Islet of Langerhans (tissue), 1 donor: ENCODE measurements around the gene DNASE1L2.

Experiments
- FAIRE-seq: peaks from one replicate; lab custom pipeline; 2011; peaks lifted over from hg19 to GRCh38; lab: Jason Lieb, UNC

The DNASE1L2 gene

DNA sequence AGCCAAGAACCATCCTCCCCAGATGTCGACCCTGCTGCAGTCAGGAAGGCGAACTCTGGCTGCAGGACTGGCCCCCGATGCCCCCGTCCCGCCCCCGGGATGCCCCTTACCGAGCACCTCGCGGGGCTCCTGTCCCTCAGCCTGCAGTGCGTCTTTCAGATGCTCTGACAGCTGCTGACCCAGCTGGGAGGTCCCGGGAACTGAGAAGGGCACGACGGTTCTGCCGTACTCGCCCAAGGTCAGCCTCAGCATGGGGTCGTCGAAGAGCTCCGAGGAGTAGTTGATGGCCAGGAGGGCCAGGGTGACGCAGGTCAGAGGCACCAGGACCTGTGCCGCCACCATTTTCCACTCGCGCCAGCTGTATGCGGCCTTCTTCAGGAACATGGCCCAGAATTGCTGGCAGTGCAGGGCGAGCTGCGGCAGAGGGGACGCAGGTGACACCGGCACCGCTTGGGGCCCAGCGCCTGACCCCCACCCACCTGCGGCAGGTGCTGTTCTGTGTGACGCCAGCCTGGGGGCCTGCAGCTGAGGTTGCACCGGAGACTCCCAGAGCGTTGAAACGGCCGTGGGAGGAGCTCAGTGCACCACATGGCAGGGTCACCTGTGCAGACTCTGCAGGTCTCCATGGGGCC lies 51.8 kb downstream of the DNASE1L2 start:
- FAIRE-seq = no peak
